ENCODE measurements around the gene OAS2. TPM values are rescaled to one million over a fixed set of nuclear protein-coding genes. Genes with fewer than 3 reads are reported as not detected.
A peak's percentile ranks its signal among the peaks of the same experiment; 100 is the strongest.

OAS2 gene
- total and polyA plus RNA-seq, 8 donors = 8.5 to 25.1 (median 11.8) TPM; not detected in 1

GRCh38 chr12:112998987-112999767 lies 20.9 kb downstream of the OAS2 start:
- no peak for DNase-seq
- Histone ChIP-seq H3K4me1 (no peaks in the 10 kb centered on the region), H3K27me3 (no peaks in the 10 kb centered on the region), H3K36me3 (peaks cover 0 to 83% (median 66%) of the 10 kb centered on the region in 4 donors), H3K27ac (no peak overlapping the region), H3K4me3 (no peak overlapping the region), H3K9me3 (peaks cover 0 to 9% (median 0%) of the 10 kb centered on the region in 4 donors)
- no peak for TF ChIP-seq POLR2A (IDR thresholded peaks at IDR 0.05)
- no peak for TF ChIP-seq CTCF (IDR thresholded peaks at IDR 0.05)
- no peak for TF ChIP-seq POLR2AphosphoS5 (IDR thresholded peaks at IDR 0.05)
- no peak for TF ChIP-seq EP300 (IDR thresholded peaks at IDR 0.05)
- 87 to 92% (median 88%) methylated on average over 12 of the region's 12 CpGs for WGBS, 5 donors
- intact Hi-C loops (cut with DNase I; ENCODE audit: low total_unique reads) = no loop called here

- Histone ChIP-seq H3K36me3 (peaks cover 7 to 91% (median 75%) of the 10 kb centered on the region in 4 donors), H3K9me3 (peaks cover 0 to 9% (median 0%) of the 10 kb centered on the region in 4 donors), H3K27me3 (no peaks in the 10 kb centered on the region), H3K4me3 (no peak overlapping the region), H3K27ac (no peak overlapping the region), H3K4me1 (no peaks in the 10 kb centered on the region)
- DNase-seq = no peak
- intact Hi-C loops (cut with DNase I; ENCODE audit: low total_unique reads) = no loop called here
- 91 to 97% (median 95%) methylated on average over 6 of the region's 6 CpGs for WGBS, 5 donors
- TF ChIP-seq POLR2A (IDR thresholded peaks at IDR 0.05) (no peak), EP300 (IDR thresholded peaks at IDR 0.05) (no peak), POLR2AphosphoS5 (IDR thresholded peaks at IDR 0.05) (no peak), CTCF (IDR thresholded peaks at IDR 0.05) (no peak)
These were observed 22.1 kb downstream of the OAS2 start for GRCh38 chr12:113000433-113000832.

GRCh38 chr12:113002155-113002554 lies 23.8 kb downstream of the OAS2 start:
- 45 to 68% (median 51%) methylated on average over 4 of the region's 4 CpGs for WGBS, 5 donors
- DNase-seq = peak in 1 of 2 donors; percentile 23
- Histone ChIP-seq H3K36me3 (peaks cover 9 to 91% (median 71%) of the 10 kb centered on the region in 4 donors), H3K4me3 (no peak overlapping the region), H3K27me3 (no peaks in the 10 kb centered on the region), H3K27ac (no peak overlapping the region), H3K4me1 (no peaks in the 10 kb centered on the region), H3K9me3 (peaks cover 0 to 9% (median 0%) of the 10 kb centered on the region in 4 donors)
- TF ChIP-seq POLR2AphosphoS5 (IDR thresholded peaks at IDR 0.05) = peak in 1 of 3 donors; percentile 5
- TF ChIP-seq POLR2A (IDR thresholded peaks at IDR 0.05) = no peak
- TF ChIP-seq EP300 (IDR thresholded peaks at IDR 0.05) = no peak
- TF ChIP-seq CTCF (IDR thresholded peaks at IDR 0.05) = peak in 3 of 7 experiments; percentile 10 to 32 (median 19)
- intact Hi-C loops (cut with DNase I; ENCODE audit: low total_unique reads) = no loop called here

GRCh38 chr12:113002676-113003075 lies 24.4 kb downstream of the OAS2 start:
- peaks cover 10 to 91% (median 71%) of the 10 kb centered on the region in 4 donors for H3K36me3 ChIP-seq
- peaks cover 0 to 9% (median 0%) of the 10 kb centered on the region in 4 donors for H3K9me3 ChIP-seq
- no peak overlapping the region for H3K4me3 ChIP-seq
- TF ChIP-seq POLR2A (IDR thresholded peaks at IDR 0.05) (no peak), EP300 (IDR thresholded peaks at IDR 0.05) (no peak), CTCF (IDR thresholded peaks at IDR 0.05) (no peak), POLR2AphosphoS5 (IDR thresholded peaks at IDR 0.05) (no peak)
- 92 to 96% (median 93%) methylated on average over 5 of the region's 5 CpGs for WGBS, 5 donors
- no peak for DNase-seq
- no peak overlapping the region for H3K27ac ChIP-seq
- no peaks in the 10 kb centered on the region for H3K4me1 ChIP-seq
- intact Hi-C loops (cut with DNase I; ENCODE audit: low total_unique reads) = no loop called here
- no peaks in the 10 kb centered on the region for H3K27me3 ChIP-seq

Measured in stomach (tissue), 9 donors.